Sigmoid colon (tissue), 4 donors: ENCODE measurements around the gene TTC19.

Source experiments
- POLR2A ChIP-seq, 2 donors: fragments of 450-650 bp; IDR thresholded peaks; one replicate each; pipeline ENCODE4 v1.6.1; 2016; ENCODE audit warnings: antibody characterized with exemption in 2 of 2, mild to moderate bottlenecking in 2 of 2, moderate library complexity in 2 of 2
- POLR2AphosphoS5 ChIP-seq, 4 donors: sonication (generic); formaldehyde crosslinking; IDR thresholded peaks; one replicate each; pipeline ENCODE4 v1.6.1; 2017; ENCODE audit warnings: antibody characterized with exemption in 4 of 4

GRCh38 chr17:15955793-15956541, 43.7 kb upstream of the TTC19 start:
- TF ChIP-seq POLR2A (IDR thresholded peaks at IDR 0.05) (no peak), POLR2AphosphoS5 (IDR thresholded peaks at IDR 0.05) (no peak)
